Left renal pelvis (tissue), 4 donors: ENCODE data around the gene ZNF668. TPM values are rescaled to one million over a fixed set of nuclear protein-coding genes. Genes with fewer than 3 reads are reported as not detected.
"Not testable (repeated sequence)": the region's sequence is repeated elsewhere in the genome, so short reads cannot be mapped to it uniquely, and the experiment has no call there.

ENCODE experiments used
- DNase-seq, 4 donors: peaks; one replicate each; pipeline ENCODE4 v3.0.0-alpha.2; 2013; ENCODE audit warnings: low read depth in 4 of 4, low spot score in 3 of 4
- polyA plus RNA-seq, 4 donors: library from polyadenylated mRNA; unstranded; fragments of 120-200 nt; gene quantifications; one replicate each; pipeline ENCODE4 v1.2.1, GENCODE V29; 2013; ENCODE audit not compliant: insufficient read length in 4 of 4

ZNF668 gene
- polyA plus RNA-seq, 4 donors = 4.6 to 9.0 (median 5.7) TPM

DNA sequence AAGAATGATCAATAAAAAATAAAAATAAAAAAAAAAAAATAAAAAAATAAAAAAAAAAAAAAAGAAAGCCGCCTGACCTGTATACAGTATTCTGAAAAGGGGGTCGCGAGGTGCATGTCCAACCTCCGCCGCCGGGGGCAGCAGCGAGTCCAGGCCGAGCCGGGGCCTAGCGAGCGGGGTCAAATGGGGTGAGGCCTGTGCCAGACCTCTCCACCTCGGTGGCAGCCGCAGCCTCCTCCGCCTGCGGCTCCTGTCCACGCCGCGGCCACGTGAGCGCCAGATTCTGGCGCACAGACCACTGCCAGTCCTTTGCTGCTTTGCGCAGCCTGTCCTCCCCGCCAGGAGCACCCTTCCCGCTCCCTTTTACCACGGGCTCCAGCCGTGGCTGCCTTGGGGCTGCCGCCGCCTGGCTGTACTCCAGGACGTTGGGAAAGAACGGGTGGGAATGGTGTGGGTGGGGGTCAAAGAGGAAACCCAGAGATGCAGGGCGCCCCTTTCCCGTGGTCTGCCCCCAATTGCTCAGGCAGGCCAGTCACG lies 31.7 kb upstream of the ZNF668 start:
- DNase-seq = no peak

DNA sequence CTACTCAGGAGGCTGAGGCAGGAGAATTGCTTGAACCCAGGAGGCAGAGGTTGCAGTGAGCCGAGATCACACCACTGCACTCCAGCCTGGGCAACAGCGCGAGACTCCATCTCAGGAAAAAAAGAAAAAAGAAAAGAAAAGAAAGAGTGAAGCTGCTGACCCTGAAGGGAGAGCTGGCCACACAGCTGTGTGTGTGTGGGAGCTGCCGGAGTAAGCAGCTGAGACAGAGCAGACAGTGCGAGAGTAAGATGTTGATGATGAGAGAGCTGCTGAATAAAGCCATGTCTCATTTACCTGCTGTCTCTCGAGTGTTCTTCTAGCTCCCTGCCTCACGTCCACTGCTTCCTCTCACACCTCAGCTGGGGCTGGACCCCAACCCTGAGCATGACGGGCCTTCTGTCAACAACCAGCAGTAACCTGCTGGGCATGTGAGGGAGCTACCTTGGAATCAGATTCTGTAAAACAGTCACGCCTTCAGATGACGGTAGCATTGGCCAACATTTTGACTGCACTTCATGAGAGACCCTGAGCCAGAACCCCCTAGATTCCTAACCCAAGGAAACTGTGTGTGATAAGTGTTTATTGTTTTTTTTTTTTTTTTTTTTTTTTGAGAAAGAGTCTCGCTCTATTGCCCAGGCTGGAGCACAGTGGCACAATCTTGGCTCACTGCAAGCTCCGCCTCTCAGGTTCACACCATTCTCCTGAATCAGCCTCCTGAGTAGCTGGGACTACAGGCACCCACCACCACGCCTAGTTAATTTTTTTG lies 27.0 kb upstream of the ZNF668 start:
- not testable (repeated sequence) for DNase-seq

DNA sequence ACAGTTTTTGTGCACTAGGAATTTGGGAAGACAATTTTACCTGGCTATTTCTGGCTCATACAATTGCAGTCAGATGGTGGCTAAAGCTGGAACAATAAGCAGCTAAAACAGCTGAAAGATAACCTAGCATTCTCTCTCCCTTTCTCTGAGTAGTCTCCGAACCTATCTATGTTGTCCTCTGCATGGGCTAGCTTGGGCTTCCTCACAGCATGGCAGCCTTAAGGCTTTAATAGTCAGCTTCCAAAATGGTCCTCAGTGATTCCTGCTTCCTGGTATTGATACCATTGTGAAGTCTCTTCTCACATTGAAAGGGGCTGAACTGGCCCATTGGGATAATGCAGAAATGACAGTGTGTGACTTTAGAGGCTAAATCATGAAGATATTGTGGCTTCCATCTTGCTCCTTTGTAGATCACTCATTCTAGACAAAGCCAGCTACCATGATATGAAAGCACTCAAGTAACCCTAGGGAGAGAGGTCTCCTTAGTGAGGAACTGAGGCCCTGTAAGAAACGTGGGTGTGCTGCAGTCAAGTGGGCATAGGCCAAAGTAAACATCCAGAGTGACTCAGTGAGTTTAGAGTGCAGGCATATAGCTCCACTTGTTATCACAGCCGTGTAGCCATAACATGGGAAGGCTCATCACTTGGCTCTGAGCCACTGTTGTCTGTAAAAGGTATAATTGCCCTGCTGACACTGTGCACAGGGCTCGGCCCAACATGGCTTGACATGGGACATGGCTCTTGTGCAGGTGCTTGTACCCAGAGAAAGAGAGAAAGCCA lies 26.0 kb upstream of the ZNF668 start:
- no peak for DNase-seq

DNA sequence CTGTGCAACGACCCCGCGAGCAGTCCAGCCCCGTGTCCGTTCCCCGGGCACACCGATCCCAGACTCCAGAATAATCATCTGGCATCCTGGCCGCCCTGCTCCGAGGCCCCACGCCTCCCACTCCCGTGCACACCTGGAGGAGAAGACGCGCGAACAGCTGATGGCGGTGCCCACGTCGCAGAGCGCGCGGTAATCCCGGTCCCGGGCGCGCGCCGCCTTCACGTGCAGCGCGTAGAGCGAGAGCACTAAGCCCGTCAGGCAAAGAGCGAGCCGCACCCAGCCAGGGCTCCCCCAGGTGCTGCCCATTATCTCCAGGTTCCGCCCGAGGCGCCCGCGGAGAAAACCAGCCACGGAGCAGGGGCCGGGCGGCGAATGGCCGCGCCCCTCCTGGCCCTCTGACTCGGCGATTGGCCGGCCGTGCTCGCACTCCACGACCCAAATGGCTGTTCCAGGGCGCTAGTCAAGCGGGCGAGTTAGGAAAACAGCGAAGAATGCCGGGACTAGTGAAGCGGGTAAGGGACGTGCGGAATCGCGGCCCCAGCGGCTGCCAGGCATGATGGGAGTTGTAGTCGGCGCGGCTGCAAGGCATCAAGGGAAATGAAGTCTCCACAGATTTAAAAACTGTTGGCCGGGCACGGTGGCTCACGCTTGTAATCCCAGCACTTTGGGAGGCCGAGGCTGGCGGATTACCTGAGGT lies 20.5 kb upstream of the ZNF668 start, which contains the start of gene VKORC1:
Gene VKORC1 (minus strand): TSS at position 374 of the 697 bp plus-strand sequence. CDS start 68 bp downstream, at position 306.
- DNase-seq = peak; percentile 75 to 87 (median 82)

DNA sequence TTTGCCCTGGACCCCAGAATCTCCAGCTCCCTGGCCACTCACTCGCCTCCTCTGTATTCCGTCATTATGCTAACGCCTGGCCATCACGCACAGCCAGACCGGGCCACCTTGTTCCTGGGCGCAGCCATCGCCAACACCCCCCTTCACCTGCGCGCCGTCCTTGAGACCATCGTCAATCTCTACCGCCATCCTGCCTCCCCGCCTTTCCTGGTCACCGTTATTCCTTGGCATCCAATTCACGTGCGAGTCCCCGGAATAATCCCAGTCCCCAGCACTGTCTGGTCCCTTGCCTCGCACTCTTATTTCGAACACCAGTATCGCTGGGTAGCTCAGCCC lies 20.0 kb upstream of the ZNF668 start:
- DNase-seq = no peak

DNA sequence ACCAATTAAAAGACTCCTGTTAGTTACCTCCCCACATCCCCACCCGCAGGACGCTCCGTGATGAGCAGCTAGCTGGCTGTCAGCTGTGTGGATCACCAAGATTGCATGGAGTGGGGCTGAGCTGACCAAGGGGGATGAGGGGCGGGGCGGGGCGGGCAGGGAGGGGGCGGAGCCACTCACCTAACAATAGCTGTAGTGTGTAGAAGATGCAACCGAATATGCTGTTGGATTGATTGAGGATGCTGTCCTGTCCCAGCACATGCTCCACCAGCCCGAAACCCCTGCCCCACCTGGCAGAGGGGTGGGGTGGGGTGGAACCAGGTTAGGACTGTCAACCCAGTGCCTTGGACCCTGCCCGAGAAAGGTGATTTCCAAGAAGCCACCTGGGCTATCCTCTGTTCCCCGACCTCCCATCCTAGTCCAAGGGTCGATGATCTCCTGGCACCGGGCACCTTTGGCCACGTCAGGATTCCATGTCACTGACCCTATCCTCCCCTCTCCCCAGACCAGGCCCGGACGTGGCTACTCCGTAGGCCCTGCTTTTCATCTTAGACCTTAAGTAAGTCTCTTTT lies 19.2 kb upstream of the ZNF668 start:
- DNase-seq = no peak

DNA sequence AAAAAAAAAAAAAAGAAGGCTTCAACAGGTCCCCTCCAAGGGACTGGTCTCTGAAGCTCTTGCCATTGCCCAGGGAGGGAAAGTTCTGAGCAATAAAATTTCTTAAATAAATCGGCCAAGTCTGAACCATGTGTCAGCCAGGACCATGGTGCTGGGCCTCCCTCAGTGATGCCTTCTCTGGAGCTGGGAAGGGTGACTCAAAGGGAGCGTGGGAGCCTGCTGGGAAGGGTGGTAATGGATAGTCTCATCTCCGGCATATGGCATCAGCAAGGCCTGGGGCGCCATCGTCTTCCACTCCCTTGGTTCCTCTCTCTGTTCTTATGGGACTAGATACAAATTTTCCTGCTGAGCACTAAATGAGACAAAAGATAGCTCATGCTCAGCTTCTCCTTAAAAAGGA lies 18.3 kb upstream of the ZNF668 start:
- DNase-seq = no peak

DNA sequence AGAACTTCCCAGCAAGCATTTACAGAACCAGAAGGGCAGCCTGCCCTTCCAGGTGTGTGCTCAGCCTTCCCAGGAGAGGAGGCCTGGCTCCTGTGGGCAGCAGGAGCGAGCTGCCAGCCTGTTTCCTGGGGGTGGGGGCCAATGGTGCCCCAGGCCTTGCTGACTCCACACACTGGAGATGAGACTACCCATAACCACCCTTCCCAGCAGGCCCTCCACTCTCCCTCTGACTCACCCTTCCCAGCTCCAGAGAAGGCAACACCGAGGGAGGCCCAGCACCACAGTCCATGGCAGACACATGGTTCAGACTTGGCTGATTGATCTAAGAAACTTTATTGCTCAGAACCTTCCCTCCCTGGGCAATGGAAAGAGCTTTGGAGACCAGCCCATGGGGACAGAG lies 16.5 kb upstream of the ZNF668 start:
- no peak for DNase-seq

DNA sequence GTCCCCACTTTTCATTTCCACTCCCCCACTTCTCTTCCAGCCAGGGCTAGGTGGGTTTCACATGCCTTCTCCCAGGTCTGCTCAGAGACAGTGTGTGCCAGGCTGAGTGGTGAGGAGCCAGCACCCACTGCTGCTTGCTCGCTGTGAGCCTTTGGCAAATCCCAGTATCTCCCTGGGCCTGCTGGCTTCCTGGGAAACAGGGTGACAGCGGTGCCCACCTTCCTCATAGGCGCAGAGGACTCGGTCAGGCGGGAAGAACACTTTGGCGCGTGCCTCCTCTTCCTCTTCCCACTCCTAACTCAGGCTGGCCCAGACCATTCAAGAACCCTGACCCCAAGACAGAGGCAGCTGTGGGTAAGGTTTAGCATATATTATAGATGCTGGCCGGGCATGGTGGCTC lies 15.2 kb upstream of the ZNF668 start:
- DNase-seq = no peak

DNA sequence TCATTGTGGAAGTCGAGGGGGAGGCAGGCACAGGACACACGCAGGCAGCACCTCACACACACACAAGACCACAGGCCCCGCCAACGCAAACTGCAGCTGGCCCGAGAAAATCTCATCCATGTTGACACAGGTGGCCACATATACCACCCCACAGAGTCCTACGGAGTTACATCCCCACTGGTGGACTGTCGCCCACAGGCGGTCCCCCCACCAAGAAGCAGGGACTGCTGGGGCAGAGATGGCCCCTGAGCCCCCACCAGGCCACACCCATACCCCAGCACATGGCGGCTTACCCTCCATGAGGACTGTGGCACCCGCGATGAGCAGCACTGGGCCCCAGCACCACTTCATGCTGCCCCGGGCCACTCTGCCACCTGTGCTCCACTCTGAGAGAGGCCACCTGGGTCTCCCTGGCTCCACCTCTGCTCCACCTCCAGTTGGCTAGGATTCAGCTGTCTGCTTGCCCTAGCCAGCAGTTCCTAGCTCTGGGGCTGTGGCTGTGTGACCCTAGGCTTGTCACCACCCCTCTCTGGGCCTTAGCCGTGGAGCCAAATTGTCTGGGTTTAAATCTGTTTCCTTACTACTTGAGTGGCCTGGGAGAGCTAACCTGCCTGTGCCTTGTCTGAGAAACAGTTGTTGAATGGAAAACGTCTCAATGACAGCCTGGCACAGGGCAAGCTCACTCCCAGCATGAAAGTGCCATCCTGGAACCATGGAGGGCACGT lies 14.6 kb upstream of the ZNF668 start, which contains the start of gene PRSS53:
Gene PRSS53 (minus strand): TSS at position 485 of the 725 bp plus-strand sequence. CDS start 134 bp downstream, at position 351.
- no peak for DNase-seq

DNA sequence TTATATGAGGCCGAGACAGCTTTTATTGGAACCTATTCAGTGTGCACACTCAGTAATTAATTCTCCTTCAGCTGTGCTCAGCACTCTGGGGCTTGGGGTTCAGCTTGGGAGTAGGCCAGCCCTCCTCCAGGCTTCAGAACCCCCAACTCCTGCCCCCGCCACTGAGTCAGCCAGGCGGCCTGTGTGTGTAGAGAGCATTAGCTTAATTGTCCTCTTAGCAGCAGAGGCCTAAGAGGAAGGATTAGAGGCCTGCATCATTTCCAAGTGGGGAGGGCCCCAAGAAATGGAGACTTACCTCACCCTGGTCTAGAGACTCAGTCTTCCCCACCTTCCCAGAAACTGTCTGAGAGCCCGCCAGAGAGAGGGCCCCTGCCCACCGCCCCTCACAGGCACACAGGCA lies 13.9 kb upstream of the ZNF668 start:
- no peak for DNase-seq

DNA sequence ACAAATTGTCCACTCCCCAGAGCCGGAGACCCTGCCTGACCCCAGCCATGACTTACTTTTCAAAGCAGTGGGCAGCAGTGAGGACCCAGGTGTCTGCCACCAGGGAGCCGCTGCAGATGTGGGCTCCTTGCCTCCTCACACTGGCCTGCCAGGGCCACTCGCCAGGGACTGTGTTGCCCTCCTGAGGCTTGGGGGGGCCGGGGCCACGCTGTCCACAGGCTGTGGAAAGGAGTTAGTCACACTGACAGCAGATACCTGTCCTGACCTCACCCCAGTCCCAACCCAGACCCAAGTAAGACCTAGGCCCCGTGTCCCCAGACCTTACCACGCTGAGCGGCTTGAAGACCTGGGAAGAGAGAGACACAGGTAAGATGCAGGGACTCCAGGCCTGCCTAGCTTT lies 13.4 kb upstream of the ZNF668 start:
- DNase-seq = no peak

DNA sequence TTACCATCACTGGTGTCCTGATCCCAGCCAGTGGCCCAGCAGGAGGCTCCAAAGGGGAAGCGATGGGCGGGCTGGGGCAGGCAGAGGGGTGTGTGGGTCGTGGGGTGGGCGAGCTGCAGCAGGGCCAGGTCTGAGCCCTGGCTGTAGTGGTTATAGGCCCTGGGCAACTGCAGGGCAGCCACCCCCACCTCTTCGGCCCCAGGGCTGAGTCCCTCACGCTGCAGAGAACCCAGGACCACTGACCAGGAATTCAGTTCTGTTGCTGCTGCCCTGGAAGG lies 12.5 kb upstream of the ZNF668 start:
- no peak for DNase-seq

DNA sequence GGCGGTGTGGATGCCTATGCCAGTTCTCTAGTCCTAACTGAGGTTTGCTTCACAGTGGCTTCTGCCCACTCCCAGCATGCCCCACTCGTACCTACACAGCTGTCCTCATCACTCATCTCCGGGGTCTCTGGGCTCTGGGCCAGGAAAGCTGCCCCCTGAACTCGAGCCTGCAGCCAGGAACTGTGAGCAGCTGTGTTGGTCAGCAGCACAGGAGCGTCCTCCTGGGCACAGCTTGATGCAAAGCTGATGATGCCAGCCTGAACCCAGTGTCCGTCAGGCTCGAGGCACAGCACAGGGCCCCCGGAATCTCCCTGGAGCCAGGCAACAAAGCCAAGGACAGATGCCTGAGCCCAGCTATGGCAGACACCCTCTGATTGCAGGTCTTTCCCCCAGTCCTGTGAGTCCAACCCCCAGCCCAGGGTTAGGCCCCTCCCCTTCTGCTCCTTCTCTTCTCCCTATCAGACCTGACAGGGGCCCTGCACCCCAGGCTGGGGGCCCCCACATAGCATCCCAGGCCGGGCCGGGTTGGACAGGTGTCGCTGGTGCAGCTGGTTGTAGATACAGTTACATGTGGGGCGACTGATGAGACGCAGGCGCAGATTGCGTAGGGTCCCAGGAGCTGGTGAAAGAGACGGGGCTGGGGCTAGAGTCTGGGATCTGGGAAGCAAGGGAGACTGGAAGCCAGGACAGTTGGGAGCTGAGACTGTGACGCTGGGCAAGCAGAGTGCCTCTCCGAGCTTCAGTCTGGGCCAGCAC lies 12.0 kb upstream of the ZNF668 start:
- no peak for DNase-seq

DNA sequence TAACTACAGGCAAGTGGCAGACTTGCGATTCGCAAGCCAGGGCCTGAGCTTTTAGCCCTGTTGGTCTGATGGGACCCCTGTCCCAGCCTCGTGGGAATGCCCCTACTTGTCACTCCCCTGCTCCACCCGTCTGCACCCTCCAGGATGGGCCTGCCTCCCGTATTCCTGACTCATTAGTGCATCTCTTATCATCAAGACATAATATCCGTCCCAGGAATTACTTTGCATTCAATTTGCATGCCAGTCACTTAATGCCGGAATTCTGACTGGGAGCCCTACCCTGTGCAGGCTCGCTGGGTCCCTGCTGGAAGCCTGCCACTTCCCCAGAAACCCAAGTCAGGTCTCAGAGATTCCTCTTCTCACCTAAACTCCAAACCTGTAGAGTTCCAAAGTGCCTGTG lies 11.4 kb upstream of the ZNF668 start:
- no peak for DNase-seq

DNA sequence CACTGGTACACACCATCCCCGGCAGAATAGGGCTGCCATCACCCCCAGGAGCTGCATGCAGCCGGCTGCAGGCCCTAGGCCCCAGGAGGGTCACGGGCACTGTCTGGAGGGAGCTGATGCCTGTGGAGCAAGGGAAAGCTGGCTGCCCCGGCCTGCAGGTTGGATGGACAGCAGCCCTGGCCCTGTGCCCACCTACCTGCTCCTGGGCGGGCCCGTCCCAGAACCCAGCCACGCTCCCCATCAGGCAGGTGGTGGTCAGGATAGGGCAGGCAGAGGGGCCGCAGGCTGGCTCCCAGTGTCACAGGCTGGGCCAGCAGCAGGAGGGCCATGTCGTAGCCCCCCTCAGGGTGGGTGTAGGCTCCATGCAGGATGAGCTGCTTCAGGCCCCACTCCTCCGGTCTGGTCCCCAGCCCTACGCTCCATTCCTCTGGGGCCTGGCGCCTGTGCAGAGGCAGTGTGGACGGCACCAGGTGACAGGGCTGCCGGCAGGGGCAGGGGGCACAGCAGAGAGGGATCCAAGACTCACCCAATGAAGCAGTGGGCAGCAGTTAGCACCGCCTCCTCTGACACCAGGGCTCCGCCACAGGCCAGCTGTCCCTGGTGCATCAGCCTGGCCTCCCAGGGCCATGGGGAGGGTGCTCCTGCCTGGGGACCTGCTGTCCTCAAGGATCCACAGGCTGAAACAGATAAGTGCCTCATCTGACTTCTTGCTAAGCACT lies 10.7 kb upstream of the ZNF668 start:
- no peak for DNase-seq

DNA sequence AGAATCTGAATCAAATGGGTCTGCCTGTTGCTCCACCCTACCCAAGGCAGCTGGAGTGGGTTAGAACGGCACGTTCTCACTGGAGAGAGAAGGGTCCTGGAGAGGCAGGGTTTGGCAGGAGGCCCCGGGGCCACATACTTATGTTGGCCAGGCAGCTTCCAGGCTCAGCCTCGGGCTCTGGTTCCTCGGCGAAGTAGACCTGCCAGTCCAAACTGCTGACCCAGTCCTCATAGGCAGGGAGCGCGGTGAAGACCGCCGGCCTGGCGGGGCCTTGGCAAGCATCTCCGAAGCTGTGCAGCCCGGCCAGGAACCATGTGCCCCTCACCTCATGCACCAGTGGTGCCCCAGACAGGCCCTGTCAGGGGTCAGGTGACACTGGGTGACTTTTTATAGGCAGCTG lies 9.9 kb upstream of the ZNF668 start:
- DNase-seq = no peak

DNA sequence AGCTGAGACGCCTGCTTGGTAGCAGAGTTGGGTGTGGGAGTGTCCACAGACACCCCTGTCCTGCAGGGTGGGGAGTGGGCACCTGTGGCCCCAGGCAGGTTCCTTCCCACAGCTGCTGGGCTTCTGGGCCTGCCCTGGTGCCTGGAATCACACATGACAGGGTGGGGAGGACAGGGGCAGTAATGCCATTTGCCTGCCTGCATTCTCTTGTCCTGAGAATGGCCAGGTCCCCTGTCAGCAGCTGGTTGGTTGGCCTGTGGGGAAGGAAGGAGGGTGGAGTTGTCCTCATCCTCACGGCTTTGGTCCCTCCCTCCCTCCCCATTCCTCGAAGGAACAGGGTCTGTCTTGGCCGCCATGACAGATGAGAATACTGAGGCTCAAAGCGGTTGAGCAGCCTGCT lies 9.5 kb upstream of the ZNF668 start:
- DNase-seq = no peak

DNA sequence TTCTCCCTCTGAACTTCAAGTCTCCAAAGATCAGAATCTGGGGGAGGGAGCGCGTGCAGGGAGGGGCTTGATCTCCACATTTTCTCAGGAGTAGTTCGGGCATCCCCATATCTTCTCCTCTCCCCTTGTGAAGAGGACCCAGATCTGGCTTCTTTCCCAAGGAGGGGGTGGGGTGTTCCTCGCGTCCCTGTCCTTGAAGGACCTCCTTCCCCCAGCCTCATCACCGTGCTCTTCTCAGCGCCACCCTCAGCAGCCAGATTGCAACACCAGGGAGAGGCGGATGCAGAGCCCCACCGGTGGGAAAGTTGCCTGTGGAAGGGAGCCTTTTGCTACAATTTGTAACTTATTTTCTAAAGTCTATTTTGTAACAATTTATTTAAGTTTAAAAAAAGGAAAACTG lies 9.0 kb upstream of the ZNF668 start:
- DNase-seq = no peak
